Measurements from ENCODE around the gene ZCCHC9.

DNA sequence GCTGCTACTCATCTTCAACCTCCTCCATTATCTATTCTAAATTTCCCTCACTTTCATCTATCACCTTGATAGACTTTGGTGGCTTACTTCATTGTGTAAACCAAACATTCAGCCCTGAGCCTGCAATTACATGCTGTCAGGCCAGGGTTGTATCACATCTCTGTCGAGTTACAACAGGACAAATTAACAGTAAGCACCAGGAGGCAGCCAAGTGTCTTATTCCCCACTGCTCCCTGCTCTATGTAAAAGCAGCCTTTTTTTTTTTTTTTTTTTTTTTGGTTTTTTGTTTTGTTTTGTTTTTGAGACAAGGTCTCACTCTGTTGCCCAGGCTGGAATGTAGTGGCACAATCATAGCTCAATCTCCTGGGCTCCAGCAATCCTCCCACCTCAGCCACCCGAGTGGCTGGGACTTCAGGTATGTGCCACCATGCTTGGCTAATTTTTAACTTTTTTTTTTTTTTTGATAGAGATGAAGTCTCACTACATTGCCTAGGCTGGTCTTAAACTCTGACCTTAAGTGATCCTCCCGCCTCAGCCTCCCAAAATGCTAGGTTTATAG is 15.2 kb upstream of the ZCCHC9 start:
- TF ChIP-seq, protein P1, sequence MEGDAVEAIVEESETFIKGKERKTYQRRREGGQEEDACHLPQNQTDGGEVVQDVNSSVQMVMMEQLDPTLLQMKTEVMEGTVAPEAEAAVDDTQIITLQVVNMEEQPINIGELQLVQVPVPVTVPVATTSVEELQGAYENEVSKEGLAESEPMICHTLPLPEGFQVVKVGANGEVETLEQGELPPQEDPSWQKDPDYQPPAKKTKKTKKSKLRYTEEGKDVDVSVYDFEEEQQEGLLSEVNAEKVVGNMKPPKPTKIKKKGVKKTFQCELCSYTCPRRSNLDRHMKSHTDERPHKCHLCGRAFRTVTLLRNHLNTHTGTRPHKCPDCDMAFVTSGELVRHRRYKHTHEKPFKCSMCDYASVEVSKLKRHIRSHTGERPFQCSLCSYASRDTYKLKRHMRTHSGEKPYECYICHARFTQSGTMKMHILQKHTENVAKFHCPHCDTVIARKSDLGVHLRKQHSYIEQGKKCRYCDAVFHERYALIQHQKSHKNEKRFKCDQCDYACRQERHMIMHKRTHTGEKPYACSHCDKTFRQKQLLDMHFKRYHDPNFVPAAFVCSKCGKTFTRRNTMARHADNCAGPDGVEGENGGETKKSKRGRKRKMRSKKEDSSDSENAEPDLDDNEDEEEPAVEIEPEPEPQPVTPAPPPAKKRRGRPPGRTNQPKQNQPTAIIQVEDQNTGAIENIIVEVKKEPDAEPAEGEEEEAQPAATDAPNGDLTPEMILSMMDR (IDR thresholded peaks at IDR 0.05), result no peak
- no peak for TF ChIP-seq POLR2A (IDR thresholded peaks at IDR 0.05)

All from testis (tissue), 2 donors.